Suprapubic skin (tissue), 4 donors: ENCODE results near the gene GPR25.

Experiments used
- CTCF ChIP-seq, 2 donors: fragments of 200-600 bp in 1 of 2; fragments of 450-650 bp in 1 of 2; sonication (generic) in 1 of 2; IDR thresholded peaks; one replicate each; pipeline ENCODE4 v1.5.1; 2016 to 2019; ENCODE audit warnings: antibody characterized with exemption in 2 of 2, mild to moderate bottlenecking in 1 of 2, moderate library complexity in 1 of 2
- EP300 ChIP-seq: sonication (generic); formaldehyde crosslinking; IDR thresholded peaks from one replicate; pipeline ENCODE4 v1.6.1; 2017; ENCODE audit warnings: antibody characterized with exemption
- POLR2A ChIP-seq, 2 donors: fragments of 450-650 bp; IDR thresholded peaks; one replicate each; pipeline ENCODE4 v1.6.1; 2017; ENCODE audit warnings: antibody characterized with exemption in 2 of 2, mild to moderate bottlenecking in 2 of 2, moderate library complexity in 2 of 2
- POLR2AphosphoS5 ChIP-seq, 3 donors: sonication (generic); formaldehyde crosslinking; IDR thresholded peaks; one replicate each; pipeline ENCODE4 v1.6.1; 2017; ENCODE audit warnings: antibody characterized with exemption in 3 of 3

- no peak for TF ChIP-seq CTCF (IDR thresholded peaks at IDR 0.05)
- no peak for TF ChIP-seq EP300
- TF ChIP-seq POLR2A (IDR thresholded peaks at IDR 0.05): no peak
- no peak for TF ChIP-seq POLR2AphosphoS5 (IDR thresholded peaks at IDR 0.05)
Observed at GRCh38 chr1:200916152-200916551, 43.4 kb downstream of the GPR25 start.
